ENCODE measurements around the gene PARP14.
"Not testable (repeated sequence)": the region's sequence is repeated elsewhere in the genome, so short reads cannot be mapped to it uniquely, and the experiment has no call there.

PARP14 gene

DNA sequence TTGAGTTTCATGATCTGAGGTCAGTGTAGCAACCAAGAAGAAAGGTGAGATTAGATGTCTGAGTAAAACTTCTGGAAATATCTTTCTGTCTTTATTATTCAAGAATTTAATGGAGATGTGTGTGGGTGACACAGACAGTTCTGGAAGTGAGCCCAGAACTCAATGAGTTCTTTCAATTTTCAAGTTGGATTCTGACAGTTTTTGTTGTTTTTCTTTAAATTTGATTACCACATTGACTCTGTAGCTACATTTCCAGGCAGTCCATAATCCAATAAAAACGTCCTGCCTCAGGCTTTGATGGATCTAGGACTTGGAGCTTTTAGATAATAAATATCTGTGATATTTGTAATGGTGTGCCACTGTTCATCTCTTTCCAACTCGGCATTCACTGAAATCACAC, 3.9 kb upstream of the PARP14 start:
- in situ Hi-C loops (cut with MboI; ENCODE audit: low sequenced_read_pairs), result loop anchor here (10.0 kb wide), 1 partner anchor 112 kb away; the partner anchor contains the start of genes DTX3L and PARP9

DNA sequence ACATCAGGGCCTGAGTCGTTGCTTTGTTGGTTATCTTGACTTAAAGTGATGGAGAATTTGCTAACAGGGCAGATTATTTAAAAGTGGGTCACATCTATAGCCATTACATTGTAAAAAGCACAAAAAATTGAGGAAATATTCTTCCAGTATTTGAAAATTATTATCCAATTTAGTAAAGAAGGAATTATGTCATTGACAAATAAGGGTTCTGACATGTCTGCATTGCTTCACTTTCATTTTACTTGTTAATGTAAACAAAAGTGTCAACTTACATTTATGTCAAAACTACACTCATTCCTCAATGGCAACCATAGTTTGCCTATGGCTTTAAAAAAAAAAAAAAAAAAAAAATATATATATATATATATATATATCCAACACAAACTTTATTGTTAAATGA, 3.4 kb upstream of the PARP14 start:
- in situ Hi-C loops (cut with MboI; ENCODE audit: low sequenced_read_pairs), result loop anchor here (10.0 kb wide), 1 partner anchor 112 kb away; the partner anchor contains the start of genes DTX3L and PARP9

DNA sequence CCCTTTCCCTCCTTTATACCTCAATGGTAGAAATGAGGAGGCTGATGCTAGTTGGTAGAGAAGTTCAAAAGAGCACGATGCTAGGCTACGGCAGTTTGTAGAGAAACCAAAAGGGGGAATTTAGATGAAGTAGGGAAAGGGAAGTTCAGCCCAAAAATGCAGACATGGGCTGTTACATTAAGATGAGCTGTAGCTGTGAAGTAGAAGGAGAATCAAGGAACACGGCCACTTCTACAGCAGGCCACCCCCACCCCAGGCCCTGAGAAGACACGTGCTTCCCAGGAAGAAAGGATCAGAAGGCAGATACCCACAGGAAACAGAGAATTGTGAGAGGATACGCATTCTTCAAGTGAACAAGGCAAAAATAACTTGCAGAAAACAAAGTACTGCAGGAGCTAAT, 2.1 kb upstream of the PARP14 start:
- in situ Hi-C loops (cut with MboI; ENCODE audit: low sequenced_read_pairs), result loop anchor here (10.0 kb wide), 1 partner anchor 114 kb away; the partner anchor contains the start of genes DTX3L and PARP9

DNA sequence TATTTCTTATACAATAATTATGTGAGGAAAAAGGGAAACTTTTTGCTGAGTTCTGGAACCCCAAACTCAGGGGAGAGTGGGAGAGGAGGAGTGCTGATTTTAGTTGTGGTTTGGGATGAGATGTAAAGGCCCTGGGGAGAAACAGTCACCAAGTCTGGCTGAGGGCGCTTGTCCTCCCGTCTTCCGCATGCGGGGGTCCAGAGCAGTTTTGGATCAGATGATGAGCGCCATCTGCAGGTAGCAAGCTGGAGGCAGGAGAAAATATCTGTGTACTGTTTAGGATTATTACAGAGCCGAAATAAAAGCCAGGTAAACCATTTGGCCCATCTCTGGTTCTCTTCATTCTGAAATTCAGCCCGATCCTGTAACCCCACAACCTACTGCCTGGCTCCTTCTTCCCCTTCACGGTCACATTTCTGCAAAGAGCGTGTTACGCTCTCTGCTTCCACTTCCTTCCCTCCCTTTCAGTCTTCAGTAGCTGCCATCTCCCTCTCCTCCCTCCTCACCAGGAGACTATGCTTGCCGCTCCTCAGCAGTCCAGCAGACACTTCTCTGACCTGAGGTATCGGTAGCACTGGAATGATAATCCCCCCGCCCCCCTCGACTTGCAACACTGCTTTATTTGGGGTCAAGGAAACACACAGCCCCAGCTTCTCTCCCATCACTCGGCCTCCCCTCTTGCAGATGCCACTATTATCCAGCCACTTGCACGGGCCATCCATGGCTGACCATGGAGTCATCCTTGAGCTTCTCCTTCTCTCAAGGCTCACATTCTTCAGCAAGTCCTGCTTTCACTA, 1.4 kb upstream of the PARP14 start:
- in situ Hi-C loops (cut with MboI; ENCODE audit: low sequenced_read_pairs), result loop anchor here (10.0 kb wide), 1 partner anchor 114 kb away; the partner anchor contains the start of genes DTX3L and PARP9

DNA sequence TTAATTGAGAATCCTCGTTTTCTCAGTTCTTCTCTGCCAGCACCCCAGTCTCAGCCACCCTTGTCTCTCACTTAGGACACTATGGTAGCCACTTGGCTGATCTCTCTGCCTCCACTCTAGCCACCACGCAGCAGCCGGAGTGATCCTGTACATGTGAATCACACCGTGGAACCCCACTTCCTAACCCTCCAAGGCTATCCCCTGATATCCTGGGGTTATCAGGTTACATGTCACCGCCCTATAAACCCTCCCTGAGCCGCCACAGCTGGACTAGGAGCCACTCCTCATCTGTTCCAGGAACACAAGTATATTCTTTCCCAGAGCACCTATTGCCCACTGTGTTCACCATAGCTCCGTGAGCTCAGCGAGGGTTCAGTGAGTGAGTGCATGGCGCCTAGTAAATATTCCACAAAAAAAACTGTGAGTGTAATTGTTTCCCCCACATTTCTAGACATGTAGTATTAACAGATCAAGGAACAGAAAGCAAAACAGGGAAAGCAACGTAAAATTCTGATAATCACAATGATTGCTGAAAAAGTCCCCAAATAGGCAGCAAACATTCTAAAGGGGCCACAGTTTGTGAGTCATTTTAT, 661 bp upstream of the PARP14 start:
- in situ Hi-C loops (cut with MboI; ENCODE audit: low sequenced_read_pairs), result loop anchor here (10.0 kb wide), 1 partner anchor 115 kb away; the partner anchor contains the start of genes DTX3L and PARP9

DNA sequence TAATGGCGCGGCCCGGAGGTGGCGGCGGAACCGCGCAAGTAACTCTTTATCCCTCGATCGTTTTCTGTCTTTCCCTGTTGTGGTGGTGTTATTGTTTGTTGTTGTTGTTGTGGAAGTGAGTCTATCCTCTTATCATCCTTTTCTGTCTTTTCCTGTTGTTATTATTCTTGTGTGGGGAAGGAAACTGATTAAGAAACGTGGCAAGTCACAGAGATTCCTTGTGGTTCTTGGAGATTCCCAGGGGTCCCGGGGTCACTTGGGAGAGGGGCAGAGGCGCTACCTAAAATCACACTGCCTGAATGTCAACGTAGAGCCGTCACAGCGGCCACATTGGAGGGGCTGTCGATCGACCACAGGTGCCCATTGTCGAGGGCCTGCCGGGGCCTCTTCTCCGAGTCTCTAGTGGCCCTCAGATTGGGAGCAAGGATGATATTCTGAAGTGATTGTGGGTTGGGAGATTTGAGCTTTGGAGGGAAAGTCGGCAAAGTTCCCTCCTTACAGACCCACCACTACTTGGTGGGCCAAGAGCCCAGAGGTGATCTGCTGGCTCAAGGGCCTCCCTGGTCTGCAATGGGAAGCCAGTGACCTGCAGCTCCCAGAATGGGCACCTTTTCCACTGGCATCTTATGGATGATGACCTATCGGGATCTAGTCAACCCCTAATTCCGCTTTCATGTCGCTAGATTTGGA, 790 bp downstream of the PARP14 start:
- in situ Hi-C loops (cut with MboI; ENCODE audit: low sequenced_read_pairs), result no loop called here

DNA sequence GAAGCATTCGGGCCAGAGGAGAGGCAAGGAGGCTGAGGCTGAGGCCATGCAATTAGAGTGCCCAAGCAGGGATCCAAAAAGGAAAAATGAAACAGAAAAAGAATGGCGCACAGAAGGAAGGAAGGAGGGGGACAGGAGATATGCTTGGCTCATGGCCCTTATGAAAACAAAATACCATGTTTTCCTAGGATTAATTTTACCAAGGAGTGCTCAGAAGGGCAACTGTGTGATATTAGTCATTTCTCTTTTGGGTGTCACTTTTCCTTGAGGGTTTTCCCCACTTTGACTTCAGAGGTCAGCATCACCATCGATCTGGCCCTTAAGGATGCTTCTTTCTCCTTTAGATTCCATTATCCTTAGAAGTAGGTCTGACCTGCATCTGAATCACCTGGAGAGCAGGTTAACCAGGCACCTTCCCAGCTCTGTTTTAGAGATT, 1.4 kb downstream of the PARP14 start:
- in situ Hi-C loops (cut with MboI; ENCODE audit: low sequenced_read_pairs), result no loop called here

DNA sequence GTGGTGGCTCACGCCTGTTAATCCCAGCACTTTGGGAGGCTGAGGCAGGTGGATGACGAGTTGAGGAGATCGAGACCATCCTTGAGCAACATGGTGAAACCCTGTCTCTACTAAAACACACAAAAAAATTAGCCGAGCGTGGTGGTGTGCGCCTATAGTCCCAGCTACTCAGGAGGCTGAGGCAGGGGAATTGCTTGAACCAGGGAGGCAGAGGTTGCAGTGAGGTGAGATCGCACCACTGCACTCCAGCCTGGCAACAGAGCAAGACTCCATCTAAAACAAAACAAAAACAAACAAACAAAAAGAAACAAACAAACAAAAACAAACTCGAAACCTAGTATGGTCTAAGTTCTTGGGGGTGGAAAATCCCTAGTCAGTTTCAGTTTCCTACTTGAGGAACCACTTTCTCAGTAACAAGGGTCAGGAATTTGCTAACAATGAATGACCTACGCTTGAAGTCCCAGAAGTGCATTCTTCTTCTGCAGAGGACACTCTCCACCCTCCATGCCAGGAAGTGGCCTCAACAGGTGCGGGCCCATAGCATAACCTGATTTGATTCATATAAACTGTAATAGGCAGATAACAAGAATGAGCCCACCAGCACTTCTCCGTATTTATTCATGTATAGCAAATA, 2.3 kb downstream of the PARP14 start:
- in situ Hi-C loops (cut with MboI; ENCODE audit: low sequenced_read_pairs), result not testable (repeated sequence)

DNA sequence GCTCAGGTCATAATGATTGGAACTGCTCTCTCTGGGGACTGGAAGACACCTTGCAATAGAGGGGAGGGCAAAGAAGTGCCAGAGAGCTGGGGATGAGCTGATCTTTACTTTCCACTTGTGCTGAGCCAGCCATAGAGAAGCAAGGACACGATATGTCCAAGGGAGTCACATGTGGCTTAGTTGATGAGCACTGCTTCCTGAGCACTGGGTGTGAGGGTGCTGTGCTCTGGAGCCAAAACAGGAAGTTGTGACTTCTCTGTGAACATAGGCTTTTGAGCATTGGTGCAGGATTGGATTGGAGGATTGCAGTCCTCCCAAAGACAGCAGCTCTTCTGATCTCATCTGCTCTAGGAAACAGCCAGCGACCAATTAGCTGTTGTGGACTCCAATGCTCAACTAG, 6.7 kb downstream of the PARP14 start:
- in situ Hi-C loops (cut with MboI; ENCODE audit: low sequenced_read_pairs), result no loop called here

DNA sequence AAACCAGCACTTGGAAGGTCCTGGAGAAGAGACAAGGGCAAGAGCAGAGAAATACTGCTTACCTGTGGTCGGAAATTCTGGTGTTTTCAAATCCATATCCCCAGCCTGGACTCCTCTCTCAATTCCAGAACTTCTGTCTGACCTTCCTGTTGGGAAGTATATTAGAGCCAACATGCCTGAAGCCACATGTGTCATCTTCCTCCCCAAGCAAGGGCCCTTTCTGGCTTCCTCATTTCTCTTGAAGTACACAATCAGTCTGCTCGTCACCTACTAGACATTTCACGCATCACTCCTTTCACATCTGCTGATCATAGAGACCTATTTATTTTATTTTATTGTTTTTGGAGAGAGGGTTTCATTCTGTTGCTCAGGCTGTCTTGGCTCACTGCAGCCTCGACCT, 8.4 kb downstream of the PARP14 start:
- in situ Hi-C loops (cut with MboI; ENCODE audit: low sequenced_read_pairs), result no loop called here

DNA sequence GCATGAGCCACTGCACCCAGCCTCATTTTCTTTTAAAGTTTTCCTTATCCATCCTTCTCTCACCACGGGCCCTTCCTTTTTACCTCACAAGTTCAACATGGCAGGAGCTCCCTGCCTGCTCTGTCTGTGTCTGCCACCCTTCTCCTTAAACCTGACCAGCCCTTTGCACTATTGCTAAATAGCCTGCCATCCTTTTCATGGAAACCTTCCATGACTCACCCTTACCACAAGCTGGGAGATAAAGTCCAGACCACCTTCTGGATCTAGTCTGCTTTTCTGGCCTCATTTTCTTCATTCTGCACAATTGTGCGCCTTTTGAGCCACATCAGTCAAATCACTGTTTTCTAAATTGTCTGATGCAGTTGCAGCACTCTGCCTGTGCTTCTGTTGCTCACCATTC, 8.9 kb downstream of the PARP14 start:
- in situ Hi-C loops (cut with MboI; ENCODE audit: low sequenced_read_pairs), result no loop called here

DNA sequence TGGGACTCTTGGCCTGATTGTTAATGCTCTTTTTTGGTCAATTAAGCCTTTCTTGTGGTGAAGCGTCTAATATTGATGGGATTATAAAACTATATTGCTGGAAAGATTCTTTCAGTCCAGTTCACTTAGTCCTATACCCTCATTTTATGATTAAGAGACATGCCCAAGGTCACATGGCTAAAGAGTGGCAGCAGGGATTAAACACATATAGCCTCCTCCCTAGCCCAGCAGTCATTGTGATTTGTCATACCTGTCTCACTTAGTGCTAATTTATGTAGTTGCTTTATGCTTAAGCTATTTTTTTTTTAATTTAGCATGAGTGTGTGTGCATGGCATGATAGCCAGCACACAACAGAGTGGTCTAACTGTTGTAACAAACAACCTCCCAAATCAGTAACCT, 9.5 kb downstream of the PARP14 start:
- in situ Hi-C loops (cut with MboI; ENCODE audit: low sequenced_read_pairs), result no loop called here

DNA sequence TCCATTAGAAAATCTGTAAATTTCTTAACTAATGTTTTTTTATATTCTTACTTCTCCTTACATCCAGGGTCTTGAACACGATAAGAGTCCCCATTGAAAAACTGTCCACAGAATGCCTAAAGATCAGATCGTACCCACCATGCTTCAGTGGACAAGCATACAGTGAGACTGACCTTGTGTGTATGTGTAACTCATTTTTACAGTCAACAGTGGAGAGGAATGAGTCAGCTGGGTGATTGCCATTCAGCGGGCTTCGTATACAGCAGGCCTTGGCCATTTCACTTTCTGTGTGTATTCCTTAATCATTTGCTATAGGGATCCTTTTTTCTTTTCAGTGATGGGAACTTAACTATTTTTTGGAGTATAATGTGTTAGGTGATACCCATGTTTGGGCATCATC, 10.6 kb downstream of the PARP14 start:
- in situ Hi-C loops (cut with MboI; ENCODE audit: low sequenced_read_pairs), result no loop called here

DNA sequence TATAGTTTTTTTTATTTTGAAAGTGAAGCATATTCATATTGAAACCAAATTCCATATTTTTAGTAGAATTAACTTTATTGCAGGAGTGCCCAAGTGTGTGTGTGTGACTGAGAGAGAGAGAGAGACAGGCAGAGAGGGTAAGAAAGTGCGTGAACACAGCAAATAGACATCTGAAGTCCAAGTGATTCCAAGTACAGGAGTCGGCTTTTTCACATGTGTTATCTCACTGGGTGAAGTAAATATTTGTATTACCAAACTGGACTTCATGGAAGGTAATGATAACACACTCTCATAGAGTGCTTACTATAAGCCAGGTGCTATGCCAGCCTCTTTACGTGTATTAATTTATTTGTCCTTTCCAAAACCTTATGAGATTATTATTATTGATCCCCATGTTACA, 12.0 kb downstream of the PARP14 start:
- in situ Hi-C loops (cut with MboI; ENCODE audit: low sequenced_read_pairs), result no loop called here

DNA sequence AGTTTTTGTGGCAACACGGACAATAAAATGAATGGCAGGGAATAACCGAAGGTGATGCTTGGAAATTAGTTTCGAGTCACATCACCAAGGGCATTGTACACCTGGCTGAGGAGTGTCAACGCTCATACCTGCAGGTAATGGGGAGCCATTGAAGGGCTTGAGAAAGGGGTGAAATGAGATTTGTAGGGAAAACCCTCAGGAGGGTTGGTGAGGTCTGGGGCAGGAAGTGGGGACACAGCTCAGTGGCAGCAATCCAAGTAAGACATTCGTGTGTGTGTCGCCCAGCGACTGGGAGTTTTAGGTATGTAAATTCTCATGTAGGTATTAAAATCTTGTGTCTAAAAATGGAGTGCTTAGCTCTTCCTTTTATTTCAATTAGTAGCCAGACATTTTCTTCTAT, 14.3 kb downstream of the PARP14 start:
- in situ Hi-C loops (cut with MboI; ENCODE audit: low sequenced_read_pairs), result no loop called here

DNA sequence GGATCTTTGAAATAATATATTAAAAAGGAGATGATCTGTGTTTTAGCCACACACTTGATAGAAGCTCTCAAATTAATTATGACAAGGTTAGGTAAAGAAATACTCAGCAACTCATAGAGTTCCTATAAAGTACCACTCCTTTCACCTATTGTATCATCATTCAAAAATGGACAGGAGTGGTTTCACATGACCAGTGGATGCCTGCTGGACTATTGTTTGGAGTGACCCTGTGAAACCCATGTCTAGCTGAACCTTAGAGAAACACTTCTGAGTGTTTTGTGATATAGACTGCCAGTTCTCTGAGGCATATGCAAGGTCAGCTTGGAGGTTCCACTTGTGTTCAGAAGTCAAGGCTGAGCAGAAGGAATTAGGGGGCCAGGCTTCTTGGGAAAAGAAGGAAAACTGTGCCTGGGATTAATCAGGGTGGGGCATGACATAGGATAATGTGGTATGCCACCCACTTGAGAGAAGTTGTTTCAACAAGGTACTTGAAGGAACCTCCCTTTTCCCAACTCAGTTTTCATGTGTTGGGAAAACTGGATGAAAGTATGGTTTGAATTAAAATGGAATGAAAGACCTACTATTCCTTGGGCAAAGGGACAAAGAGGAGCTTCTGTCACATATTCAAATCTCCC, 15.4 kb downstream of the PARP14 start:
- in situ Hi-C loops (cut with MboI; ENCODE audit: low sequenced_read_pairs), result no loop called here

DNA sequence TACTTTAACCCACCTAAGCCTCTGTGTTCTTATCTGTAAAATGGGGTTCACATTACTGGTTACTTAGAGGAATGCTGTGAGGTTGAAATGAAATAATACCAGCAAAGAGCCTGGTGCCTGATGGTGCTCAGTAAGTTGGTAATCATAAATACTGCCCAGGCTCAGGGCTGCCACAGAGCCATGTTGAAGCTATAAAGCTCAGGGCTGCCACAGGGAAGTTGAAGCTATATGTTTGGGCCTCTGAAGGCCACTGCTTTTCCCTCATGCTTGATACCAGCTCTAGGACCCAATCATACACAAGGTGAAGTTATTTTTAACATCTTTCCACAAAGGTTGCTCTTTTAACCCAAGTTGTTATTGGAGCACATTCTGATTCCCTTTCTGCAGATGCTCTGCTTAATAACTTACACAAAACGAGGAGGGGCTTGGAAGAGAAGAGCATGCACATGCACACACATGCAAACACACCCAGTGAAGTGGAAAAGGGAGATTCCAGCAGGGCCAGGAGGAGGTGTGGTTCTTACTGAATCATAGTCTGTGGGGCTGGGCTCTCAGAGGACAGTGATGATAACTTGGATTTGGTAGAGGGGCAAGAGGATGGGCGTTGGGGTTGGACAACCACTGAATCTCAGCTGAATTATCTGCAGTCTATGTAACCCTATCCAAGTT, 17.4 kb downstream of the PARP14 start:
- in situ Hi-C loops (cut with MboI; ENCODE audit: low sequenced_read_pairs), result no loop called here

DNA sequence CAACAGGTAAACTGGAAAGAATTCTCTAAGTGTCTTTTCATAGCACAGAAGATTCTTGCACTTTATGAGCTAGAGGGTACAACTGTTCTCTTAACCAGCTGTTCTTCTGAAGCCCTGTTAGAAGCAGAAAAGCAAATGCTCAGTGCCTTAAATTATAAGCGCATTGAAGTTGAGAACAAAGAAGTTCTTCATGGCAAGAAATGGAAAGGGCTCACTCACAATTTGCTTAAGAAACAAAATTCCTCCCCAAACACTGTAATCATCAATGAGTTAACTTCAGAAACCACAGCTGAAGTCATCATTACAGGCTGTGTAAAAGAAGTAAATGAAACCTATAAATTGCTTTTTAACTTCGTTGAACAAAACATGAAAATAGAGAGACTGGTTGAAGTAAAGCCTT, 19.6 kb downstream of the PARP14 start:
- in situ Hi-C loops (cut with MboI; ENCODE audit: low sequenced_read_pairs), result no loop called here

DNA sequence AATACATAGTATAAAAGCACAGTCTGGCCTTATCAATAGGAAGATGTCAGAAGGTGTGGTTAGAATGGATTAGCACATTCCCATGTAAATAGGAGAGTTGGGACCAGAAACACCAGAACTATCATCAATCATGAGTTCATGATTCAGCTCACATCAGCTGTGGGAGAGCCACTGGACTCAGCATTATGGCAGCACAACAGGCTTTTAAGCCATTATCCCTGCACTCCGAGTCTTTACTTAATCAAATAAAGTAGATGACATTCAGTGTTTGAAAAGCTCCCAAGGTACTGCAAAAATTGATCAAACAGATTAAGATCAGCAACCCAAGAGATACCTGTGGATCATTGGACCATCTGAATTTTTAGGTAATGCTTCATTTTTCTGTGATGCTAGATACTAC, 24.7 kb downstream of the PARP14 start:
- in situ Hi-C loops (cut with MboI; ENCODE audit: low sequenced_read_pairs), result no loop called here

DNA sequence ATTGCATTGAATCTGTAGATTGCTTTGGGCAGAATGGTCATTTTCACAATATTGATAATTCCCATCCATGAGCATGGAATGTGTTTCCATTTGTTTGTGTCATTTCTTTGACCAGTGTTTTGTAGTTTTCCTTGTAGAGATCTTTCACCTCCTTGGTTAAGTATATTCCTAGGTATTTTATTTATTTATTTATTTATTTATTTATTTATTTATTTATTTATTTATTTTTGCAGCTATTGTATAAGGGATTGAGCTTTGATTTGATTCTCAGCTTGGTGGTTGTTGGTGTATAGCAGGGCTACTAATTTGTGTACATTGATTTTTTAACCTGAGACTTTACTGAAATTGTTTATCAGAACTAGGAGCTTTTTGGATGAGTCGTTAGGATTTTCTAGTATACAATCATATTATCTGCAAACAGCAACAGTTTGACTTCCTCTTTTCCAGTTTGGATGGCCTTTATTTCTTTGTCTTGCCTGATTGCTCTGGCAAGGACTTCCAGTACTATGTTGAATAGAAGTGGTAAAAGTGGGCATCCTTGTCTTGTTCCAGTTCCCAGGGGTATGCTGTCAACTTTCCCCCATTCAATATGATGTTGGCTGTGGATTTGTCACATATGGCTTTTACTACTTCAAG, 30.1 kb downstream of the PARP14 start:
- in situ Hi-C loops (cut with MboI; ENCODE audit: low sequenced_read_pairs), result not testable (repeated sequence)

Measured in HL-60/S4 treated with phorbol 12-myristate 13-acetate at 8.2 ng/mL for 4 days and 3 days (cell line).